Endothelial cell (in vitro differentiated cells): ENCODE data around the gene TMEM273. TPM values are rescaled to one million over a fixed set of nuclear protein-coding genes. Genes with fewer than 3 reads are reported as not detected.

Experiments
- DNase-seq: peaks from one replicate; pipeline ENCODE4 v3.0.0; 2021; ENCODE audit warnings: low spot score
- H3K27ac Mint-ChIP-seq: one replicate; pipeline ENCODE4 v1.8.0; 2021; ENCODE audit warnings: mixed read lengths, inconsistent platforms; ENCODE audit not compliant: unreplicated experiment
- H3K27me3 Mint-ChIP-seq: one replicate; pipeline ENCODE4 v1.8.0; 2021; ENCODE audit warnings: mild to moderate bottlenecking, moderate library complexity, mixed read lengths, inconsistent platforms; ENCODE audit not compliant: unreplicated experiment
- H3K36me3 Mint-ChIP-seq: one replicate; pipeline ENCODE4 v1.8.0; 2021; ENCODE audit warnings: mild to moderate bottlenecking, low read depth, mixed read lengths, inconsistent platforms; ENCODE audit not compliant: unreplicated experiment
- H3K4me1 Mint-ChIP-seq: one replicate; pipeline ENCODE4 v1.8.0; 2021; ENCODE audit warnings: mild to moderate bottlenecking, mixed read lengths, inconsistent platforms; ENCODE audit not compliant: unreplicated experiment
- H3K4me3 Mint-ChIP-seq: one replicate; pipeline ENCODE4 v1.8.0; 2021; ENCODE audit warnings: mild to moderate bottlenecking, mixed read lengths, inconsistent platforms; ENCODE audit not compliant: unreplicated experiment
- H3K9me3 Mint-ChIP-seq: one replicate; pipeline ENCODE4 v1.8.0; 2021; ENCODE audit warnings: mixed read lengths, inconsistent platforms; ENCODE audit not compliant: unreplicated experiment
- total RNA-seq: library from RNA; stranded (reverse); fragmentation: NEBNext Ultra II Directional; extraction: Animal tissue kit (Norgen Biotek cat#: 25700); gene quantifications from one replicate; pipeline ENCODE4 v1.2.1, GENCODE V29; 2021; ENCODE audit not compliant: unreplicated experiment
- TF ChIP-seq, protein P1 (sequence below): fragments of 200-600 bp; sonication (generic); IDR thresholded peaks from one replicate; pipeline ENCODE4 v1.5.0; 2021; ENCODE audit warnings: antibody characterized with exemption; ENCODE audit not compliant: unreplicated experiment

Gene TMEM273
- total RNA-seq, 1 donor from 2014 or later, result 1.6 TPM

DNA sequence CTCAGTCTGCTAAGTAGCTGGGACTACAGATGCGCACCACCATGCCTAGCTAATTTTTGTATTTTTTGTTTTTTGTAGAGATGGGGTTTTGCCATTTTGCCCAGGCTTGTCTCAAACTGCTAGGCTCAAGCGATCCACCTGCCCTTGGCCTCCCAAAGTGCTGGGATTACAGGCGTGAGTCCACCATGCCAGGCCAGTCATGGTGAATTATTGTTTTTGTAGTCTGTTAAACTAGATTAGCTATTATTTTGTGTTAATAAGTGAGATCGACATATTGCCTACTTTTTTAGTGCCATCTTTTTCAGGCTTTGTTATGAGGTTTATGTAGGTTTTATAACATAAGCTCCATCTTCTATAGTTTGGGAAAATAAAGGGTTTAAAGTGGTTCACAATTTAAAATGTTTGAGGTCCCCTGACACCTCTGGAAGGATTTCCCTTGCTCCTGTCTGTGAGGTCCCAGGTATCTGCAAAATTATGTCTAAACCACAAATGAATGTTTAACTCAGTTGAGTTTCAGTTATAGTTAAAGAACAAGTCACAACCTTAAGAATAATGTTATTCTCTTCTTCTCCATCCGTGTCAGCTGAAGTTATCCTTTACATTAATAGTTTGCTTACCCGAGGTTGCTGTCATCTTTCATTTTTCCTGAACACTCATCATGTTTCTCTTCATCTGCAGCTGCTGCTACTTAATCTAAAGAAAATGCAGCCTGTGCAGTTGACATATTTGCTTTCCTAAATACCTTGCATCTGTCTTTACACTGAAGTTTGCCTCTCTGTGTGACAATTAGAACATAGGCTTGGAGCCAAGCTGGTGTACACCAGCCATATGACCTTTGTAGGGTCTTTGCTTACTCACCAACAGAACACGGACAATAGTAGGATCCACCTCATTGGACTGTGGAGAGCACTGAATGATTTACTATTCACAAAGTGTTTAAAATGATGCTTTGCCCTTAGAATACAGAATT lies 63.9 kb downstream of the TMEM273 start:
- H3K4me3 Mint-ChIP-seq, result no peak overlapping the region
- H3K27me3 Mint-ChIP-seq, result peaks cover 4% of the 10 kb centered on the region
- H3K36me3 Mint-ChIP-seq, result no peaks in the 10 kb centered on the region
- H3K4me1 Mint-ChIP-seq, result no peaks in the 10 kb centered on the region
- H3K9me3 Mint-ChIP-seq, result no peaks in the 10 kb centered on the region
- no peak for DNase-seq
- TF ChIP-seq, protein P1, sequence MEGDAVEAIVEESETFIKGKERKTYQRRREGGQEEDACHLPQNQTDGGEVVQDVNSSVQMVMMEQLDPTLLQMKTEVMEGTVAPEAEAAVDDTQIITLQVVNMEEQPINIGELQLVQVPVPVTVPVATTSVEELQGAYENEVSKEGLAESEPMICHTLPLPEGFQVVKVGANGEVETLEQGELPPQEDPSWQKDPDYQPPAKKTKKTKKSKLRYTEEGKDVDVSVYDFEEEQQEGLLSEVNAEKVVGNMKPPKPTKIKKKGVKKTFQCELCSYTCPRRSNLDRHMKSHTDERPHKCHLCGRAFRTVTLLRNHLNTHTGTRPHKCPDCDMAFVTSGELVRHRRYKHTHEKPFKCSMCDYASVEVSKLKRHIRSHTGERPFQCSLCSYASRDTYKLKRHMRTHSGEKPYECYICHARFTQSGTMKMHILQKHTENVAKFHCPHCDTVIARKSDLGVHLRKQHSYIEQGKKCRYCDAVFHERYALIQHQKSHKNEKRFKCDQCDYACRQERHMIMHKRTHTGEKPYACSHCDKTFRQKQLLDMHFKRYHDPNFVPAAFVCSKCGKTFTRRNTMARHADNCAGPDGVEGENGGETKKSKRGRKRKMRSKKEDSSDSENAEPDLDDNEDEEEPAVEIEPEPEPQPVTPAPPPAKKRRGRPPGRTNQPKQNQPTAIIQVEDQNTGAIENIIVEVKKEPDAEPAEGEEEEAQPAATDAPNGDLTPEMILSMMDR, result no peak
- H3K27ac Mint-ChIP-seq, result no peak overlapping the region

DNA sequence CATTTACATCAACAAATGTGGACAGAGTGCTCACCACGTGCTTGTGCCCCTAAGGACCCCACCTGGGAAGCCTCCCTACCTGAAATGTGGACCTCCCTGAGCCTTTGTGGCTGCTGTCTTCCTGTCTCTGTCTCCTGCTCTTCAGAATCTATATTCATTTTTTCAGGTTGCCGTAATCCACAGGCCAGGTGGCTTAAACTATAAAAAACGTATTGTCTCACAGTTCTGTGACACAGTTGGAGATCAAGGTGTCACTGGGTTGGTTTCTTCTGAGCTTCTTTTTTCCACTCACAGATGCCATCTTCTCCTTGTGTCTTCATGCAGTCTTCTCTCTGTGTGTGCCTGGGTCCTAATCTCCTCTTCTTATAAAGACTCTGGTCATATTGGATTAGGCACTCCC lies 67.3 kb downstream of the TMEM273 start:
- Mint-ChIP-seq H3K27ac (no peak overlapping the region), H3K9me3 (no peaks in the 10 kb centered on the region), H3K4me1 (no peaks in the 10 kb centered on the region), H3K36me3 (no peaks in the 10 kb centered on the region), H3K27me3 (peaks cover 2% of the 10 kb centered on the region), H3K4me3 (no peak overlapping the region)
- TF ChIP-seq, protein P1, result no peak
- no peak for DNase-seq

DNA sequence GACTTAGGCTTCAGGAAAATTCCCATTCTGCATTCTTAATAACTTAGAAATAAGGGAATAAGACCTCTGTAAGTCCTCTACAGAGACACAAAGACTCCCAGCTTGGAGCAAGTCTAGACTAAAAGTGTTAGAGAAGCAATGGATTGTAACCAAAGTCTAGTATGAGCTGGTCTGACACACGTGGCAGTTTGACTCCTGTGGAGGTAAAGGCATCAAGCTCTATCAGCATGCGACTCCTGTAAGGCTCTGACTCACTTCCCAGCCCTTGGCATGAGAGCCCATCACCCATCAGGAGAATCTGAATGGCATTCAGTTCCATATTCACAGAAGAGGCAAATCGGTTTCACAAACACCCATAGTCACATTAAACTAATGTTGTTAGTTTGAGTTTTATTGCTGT lies 68.4 kb downstream of the TMEM273 start:
- Mint-ChIP-seq H3K27ac (no peak overlapping the region), H3K9me3 (no peaks in the 10 kb centered on the region), H3K36me3 (no peaks in the 10 kb centered on the region), H3K4me3 (no peak overlapping the region), H3K27me3 (peaks cover 2% of the 10 kb centered on the region), H3K4me1 (no peaks in the 10 kb centered on the region)
- no peak for DNase-seq
- TF ChIP-seq, protein P1, result no peak

DNA sequence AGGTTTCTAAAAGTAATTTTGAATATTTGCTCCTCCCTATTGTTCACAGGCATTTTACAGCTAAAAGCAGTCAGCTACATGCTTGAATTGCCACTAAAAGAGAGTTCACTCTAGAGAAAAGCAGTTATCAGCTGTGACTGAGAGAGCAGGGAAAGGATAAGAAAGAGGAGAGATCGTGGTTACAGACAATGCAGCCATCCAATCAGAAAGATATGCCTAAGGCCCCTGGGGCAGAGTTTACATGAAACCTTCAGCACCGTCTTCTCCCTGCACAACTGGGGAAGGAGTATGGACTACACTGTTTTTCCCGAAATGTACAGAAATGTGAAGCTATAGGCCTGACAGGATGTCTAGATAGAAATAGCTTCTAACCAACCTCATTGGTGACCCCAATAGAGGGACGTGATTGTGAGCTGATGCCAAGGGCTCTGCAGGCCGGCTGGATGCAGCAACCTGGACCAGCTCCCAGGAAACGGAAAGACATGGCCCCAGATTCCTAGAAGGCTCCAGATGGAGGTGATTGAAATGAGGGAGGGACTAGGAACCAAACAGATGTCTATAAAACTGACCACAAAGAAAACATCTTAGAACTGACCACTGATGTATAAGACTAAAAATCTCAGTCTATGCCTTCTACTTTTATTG lies 69.6 kb downstream of the TMEM273 start:
- TF ChIP-seq, protein P1, result no peak
- Mint-ChIP-seq H3K4me1 (no peaks in the 10 kb centered on the region), H3K4me3 (no peak overlapping the region), H3K36me3 (no peaks in the 10 kb centered on the region), H3K27me3 (peaks cover 2% of the 10 kb centered on the region), H3K9me3 (no peaks in the 10 kb centered on the region), H3K27ac (no peak overlapping the region)
- no peak for DNase-seq
